Right lobe of liver (tissue), 6 donors: ENCODE results near the gene CHAF1A. TPM values are rescaled to one million over a fixed set of nuclear protein-coding genes. Genes with fewer than 3 reads are reported as not detected.

Source experiments
- ATAC-seq, 4 donors: fragments of 200-7000 bp; cut with Tn5 transposase; one replicate each; pipeline ENCODE4 v1.9.1; 2020; ENCODE audit warnings: mild to moderate bottlenecking in 4 of 4, moderate library complexity in 4 of 4
- DNase-seq, 3 donors: peaks; one replicate each; pipeline ENCODE4 v3.0.0-alpha.2; 2020
- H3K27ac ChIP-seq, 3 donors: fragments of 200-600 bp; one replicate each; pipeline ENCODE4 v1.8.0; 2022
- H3K27me3 ChIP-seq, 2 donors: fragments of 200-600 bp; one replicate each; pipeline ENCODE4 v1.8.0; 2022
- H3K36me3 ChIP-seq, 4 donors: fragments of 200-600 bp; sonication (generic) in 1 of 4; one replicate each; pipeline versions ENCODE4 v1.5.1 to v1.8.0; 2017 to 2022; ENCODE audit warnings: control low read depth in 1 of 4
- H3K4me1 ChIP-seq, 4 donors: fragments of 200-600 bp; sonication (generic) in 1 of 4; one replicate each; pipeline versions ENCODE4 v1.5.1 to v1.8.0; 2017 to 2022; ENCODE audit warnings: control low read depth in 1 of 4
- H3K4me3 ChIP-seq, 3 donors: fragments of 200-600 bp; one replicate each; pipeline ENCODE4 v1.8.0; 2022
- H3K9me3 ChIP-seq, 4 donors: fragments of 200-600 bp; sonication (generic) in 1 of 4; one replicate each; pipeline versions ENCODE4 v1.5.1 to v1.8.0; 2017 to 2022; ENCODE audit warnings: control low read depth in 1 of 4
- POLR2A ChIP-seq: fragments of 450-650 bp; IDR thresholded peaks from one replicate; pipeline ENCODE4 v1.6.1; 2017; ENCODE audit warnings: antibody characterized with exemption, mild to moderate bottlenecking
- WGBS: methylation state at CpG from one replicate; pipeline ENCODE4 v1.1.6; 2018; ENCODE audit warnings: low coverage, low lambda C conversion rate; ENCODE audit not compliant: insufficient coverage; ENCODE audit errors: missing lambda C conversion rate; 5-methylcytosine and 5-hydroxymethylcytosine counted together
- intact Hi-C, 2 donors: fragments of 100-400 bp; cut with DNase I; formaldehyde crosslinking; loops; one replicate each; pipeline versions ENCODE4 v1.11.2 to v1.14.1; 2022
- total RNA-seq, 6 experiments: library from RNA; depleted of rRNA in 2 of 6; stranded (reverse); fragments of >200 nt in 2 of 6; fragmentation: NEBNext Ultra II Directional in 3 of 6; extraction: Animal tissue kit (Norgen Biotek cat#: 25700) in 3 of 6; gene quantifications; one replicate each; pipeline versions ENCODE4 v1.1.0 to v1.2.4, GENCODE V29; 2016 to 2023
- TF ChIP-seq, protein P1 (sequence below), 4 donors: fragments of 200-600 bp in 3 of 4; fragments of 450-650 bp in 1 of 4; IDR thresholded peaks; one replicate each; pipeline versions ENCODE4 v1.5.1 to v1.8.0; 2016 to 2022; ENCODE audit warnings: antibody characterized with exemption in 4 of 4, mild to moderate bottlenecking in 2 of 4
- donor health status: DM: no; HTN: yes; CAD: no.
- donor health status: DM: no; HTN: no; CAD: no.
- donor health status: DM: no; HTN: no; CAD: no.
- donor health status: DM: no; HTN: yes; CAD: no.
- donor health status: DM: no; HTN: yes; CAD: no.

CHAF1A gene
- total RNA-seq, 6 experiments from 2014 or later: 3.1 to 9.2 (median 3.5) TPM

DNA sequence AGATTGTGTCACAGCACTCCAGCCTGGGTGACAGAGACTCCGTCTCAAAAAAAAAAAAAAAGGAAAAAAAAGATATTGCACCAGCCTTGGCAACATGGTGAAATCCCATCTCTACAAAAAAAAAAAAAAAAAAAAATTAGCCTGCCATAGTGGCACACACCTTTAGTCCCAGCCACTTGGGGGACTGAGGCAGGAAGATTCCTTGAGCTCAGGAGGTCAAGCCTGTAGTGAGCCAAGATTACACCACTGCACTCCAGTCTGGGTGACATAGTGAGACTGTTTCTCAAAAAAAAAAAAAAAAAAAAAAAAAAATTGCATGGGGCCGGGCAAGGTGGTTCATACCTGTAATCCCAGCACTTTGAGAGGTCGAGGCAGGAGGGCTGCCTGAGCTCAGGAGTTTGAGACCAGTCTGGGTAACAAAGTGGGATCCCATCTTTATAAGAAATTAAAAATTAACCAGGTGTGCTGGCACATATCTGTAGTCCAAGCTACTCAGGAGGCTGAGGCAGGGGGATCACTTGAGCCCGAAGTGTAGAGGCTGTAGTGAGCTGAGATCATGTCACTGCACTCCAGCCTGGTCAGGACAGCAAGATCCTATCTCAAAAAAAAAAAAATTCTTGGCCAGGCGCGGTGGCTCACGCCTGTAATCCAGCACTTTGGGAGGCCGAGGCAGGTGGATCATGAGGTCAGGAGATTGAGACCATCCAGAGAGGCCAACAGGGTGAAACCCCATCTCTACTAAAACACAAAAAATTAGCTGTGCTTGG lies 62.6 kb downstream of the CHAF1A start:
- Histone ChIP-seq H3K9me3 (no peaks in the 10 kb centered on the region), H3K36me3 (no peaks in the 10 kb centered on the region), H3K27ac (no peak overlapping the region), H3K27me3 (no peaks in the 10 kb centered on the region), H3K4me1 (no peaks in the 10 kb centered on the region), H3K4me3 (no peak overlapping the region)
- TF ChIP-seq POLR2A: no peak
- DNase-seq: no peak
- WGBS: 68% methylated on average over 3 of the region's 8 CpGs
- no peak for ATAC-seq
- intact Hi-C loops: no loop called here

DNA sequence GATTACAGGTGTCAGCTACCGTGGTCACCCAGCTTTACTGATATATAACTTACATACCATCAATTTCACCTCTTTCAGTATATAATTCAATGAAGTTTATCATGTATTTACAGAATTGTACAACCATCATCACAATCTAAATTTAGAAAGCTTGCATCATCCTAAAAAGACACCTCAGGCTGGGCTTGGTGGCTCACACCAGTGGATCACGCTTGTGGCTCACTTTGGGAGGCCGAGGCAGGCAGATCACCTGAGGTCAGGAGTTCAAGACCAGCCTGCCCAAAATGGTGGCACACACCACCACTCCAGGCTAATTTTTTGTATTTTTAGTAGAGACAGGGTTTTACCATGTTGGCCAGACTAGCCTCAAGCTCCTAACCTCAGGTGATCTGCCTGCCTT lies 65.4 kb downstream of the CHAF1A start:
- TF ChIP-seq, protein P1, sequence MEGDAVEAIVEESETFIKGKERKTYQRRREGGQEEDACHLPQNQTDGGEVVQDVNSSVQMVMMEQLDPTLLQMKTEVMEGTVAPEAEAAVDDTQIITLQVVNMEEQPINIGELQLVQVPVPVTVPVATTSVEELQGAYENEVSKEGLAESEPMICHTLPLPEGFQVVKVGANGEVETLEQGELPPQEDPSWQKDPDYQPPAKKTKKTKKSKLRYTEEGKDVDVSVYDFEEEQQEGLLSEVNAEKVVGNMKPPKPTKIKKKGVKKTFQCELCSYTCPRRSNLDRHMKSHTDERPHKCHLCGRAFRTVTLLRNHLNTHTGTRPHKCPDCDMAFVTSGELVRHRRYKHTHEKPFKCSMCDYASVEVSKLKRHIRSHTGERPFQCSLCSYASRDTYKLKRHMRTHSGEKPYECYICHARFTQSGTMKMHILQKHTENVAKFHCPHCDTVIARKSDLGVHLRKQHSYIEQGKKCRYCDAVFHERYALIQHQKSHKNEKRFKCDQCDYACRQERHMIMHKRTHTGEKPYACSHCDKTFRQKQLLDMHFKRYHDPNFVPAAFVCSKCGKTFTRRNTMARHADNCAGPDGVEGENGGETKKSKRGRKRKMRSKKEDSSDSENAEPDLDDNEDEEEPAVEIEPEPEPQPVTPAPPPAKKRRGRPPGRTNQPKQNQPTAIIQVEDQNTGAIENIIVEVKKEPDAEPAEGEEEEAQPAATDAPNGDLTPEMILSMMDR (IDR thresholded peaks at IDR 0.05): no peak
- TF ChIP-seq POLR2A: no peak
- DNase-seq (no peak), ATAC-seq (no peak)
- Histone ChIP-seq H3K36me3 (no peaks in the 10 kb centered on the region), H3K27me3 (no peaks in the 10 kb centered on the region), H3K9me3 (no peaks in the 10 kb centered on the region), H3K4me3 (no peak overlapping the region), H3K4me1 (peaks cover 0 to 4% (median 0%) of the 10 kb centered on the region in 4 donors), H3K27ac (no peak overlapping the region)
- 93% methylated on average over 1 of the region's 3 CpGs for WGBS
- intact Hi-C loops: no loop called here

DNA sequence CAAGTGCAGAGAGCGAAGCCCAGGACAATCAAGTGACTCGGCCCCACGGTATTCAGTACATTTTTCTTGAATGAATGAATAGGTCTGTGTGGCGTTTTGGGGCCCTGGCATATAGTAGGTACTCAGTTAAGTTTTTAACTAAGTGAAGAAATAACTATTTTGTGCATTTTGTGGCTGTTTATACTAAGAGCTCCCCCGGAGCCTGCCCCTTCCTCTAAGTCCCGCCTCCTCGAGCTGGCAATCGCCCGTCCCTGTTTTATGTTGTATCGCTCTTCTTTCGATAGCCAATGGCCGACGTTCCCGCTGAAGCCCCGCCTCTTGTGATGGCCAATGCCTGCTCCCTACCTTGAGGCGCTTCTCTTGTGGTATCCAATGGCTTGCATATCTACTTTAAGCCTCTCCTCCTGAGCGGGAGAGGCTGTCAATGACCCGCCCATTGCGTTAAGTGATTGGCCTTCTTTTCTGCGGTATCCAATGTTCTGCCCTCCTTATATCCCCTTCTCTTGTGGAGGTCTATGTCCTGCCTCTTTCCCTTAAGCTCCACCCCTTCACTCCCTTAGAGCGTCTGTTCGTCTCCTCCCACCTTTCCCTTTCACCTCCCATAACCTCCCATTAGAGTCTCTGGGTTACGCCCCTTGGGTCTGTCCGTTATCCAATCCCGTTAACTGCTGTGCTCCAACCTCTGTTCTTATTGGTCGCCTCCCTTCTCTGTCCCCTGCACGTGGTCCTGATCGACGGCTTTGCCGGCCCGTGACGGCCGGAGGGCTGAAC lies 69.1 kb downstream of the CHAF1A start:
- ATAC-seq (peak; percentile 92 to 96 (median 92)), DNase-seq (peak; percentile 98)
- H3K4me1 ChIP-seq: peaks cover 0 to 4% (median 2%) of the 10 kb centered on the region in 4 donors
- peaks cover 0 to 12% (median 1%) of the 10 kb centered on the region in 4 donors for H3K36me3 ChIP-seq
- WGBS: under 1% methylated on average over 31 of the region's 33 CpGs
- H3K4me3 ChIP-seq: peak overlapping the region; percentile 75 to 90 (median 80)
- intact Hi-C loops: no loop called here
- no peaks in the 10 kb centered on the region for H3K9me3 ChIP-seq
- TF ChIP-seq POLR2A: peak; percentile 65
- TF ChIP-seq, protein P1 (IDR thresholded peaks at IDR 0.05): no peak
- H3K27me3 ChIP-seq: no peaks in the 10 kb centered on the region
- H3K27ac ChIP-seq: peak overlapping the region; percentile 64 to 79 (median 66)

DNA sequence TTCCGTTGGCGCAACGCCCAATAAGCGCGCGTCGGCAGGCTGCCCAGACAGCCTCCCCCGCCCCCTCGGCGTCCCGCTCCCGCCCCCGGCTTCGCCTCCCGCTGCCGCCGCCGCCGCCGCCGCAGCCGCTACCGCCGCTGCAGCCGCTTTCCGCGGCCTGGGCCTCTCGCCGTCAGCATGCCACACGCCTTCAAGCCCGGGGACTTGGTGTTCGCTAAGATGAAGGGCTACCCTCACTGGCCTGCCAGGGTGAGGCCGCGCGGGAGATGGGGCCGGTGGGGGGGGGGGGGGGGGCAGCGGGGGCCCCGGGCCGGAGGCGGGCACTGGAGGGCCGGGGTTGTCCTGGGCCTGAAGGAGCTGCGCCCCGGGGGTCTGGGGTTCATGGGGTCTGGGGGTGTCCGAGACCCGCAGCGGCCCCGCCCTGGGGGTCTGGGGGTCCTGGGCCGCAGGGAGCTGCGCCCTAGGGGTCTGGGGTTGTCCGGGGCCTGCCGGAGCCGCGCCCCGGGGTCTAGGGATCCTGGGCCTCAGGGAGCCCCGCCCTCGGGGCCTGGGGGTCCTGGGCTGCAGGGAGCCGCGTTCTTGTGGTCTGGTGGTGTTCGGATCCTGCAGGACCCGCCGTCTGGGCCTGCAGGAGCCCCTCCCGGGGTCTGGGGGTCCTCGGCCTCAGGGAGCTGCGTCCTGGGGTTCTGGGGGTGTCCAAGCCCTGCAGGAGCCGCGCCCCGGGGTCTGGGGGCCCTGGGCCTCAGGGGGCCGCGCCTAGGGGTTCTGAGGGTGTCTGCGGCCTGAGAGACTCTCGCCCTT lies 69.9 kb downstream of the CHAF1A start, which contains the start of gene HDGFL2:
Gene HDGFL2 (plus strand): TSS at position 124 of the 801 bp plus-strand sequence. CDS start 54 bp downstream, at position 178.
- 5% methylated on average over 8 of the region's 71 CpGs for WGBS
- Histone ChIP-seq H3K4me1 (peaks cover 0 to 4% (median 2%) of the 10 kb centered on the region in 4 donors), H3K36me3 (peaks cover 0 to 20% (median 1%) of the 10 kb centered on the region in 4 donors), H3K4me3 (peak within 1 kb of the TSS; percentile 75 to 90 (median 80)), H3K27ac (peak within 1 kb of the TSS; percentile 64 to 79 (median 66)), H3K9me3 (no peaks in the 10 kb centered on the region), H3K27me3 (no peaks in the 10 kb centered on the region)
- TF ChIP-seq POLR2A: no peak
- TF ChIP-seq, protein P1 (IDR thresholded peaks at IDR 0.05): no peak
- DNase-seq: peak in 2 of 3 donors; percentile 43 to 64
- no peak for ATAC-seq
- intact Hi-C loops: no loop called here
